Measurements from ENCODE around the gene FKBP4. TPM values are rescaled to one million over a fixed set of nuclear protein-coding genes. Genes with fewer than 3 reads are reported as not detected.

Gene FKBP4
- total RNA-seq, 4 donors from 2014 or later, result 28.7 to 53.3 (median 36.7) TPM

DNA sequence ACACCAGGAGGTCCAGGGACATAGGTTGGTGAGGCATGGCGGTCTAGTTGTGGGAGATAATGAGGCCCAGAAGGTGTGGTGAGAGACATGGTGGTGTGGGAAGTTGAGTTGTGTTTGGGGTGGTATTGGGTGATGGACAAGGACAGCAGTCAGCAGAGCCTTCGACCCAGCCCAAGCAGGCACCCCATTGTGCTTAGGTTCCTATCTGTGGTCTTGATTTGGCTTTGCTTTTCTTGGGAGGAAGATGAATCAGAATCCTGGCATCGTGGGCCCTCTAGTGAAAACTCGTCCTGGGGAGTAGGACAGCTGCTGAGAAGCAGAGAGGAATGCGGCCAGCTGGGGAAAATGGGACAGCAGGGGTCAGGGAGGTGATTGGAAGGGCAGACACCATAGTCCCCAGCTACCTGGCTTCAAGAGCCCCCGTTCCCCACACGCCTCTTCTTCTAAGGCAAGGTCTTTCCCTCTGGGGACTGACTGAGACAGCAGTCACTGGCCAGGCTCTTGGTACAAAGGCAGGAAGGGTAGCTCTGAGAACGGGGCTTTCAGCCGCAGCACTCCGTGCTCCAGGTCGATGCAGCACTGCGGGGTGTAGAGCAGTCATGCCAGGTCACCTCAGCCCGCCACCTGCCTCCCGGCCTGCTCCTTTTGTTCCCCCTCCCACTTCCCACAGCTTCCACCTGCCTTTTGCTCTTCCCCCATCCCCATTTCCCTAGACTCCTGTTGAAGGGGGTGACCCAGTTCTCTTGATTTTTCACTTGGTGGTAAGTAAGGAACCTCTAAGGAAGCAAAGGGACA, 32.1 kb downstream of the FKBP4 start:
- intact Hi-C loops (cut with DNase I), result no loop called here
- 90% methylated on average over 14 of the region's 14 CpGs for WGBS
- no peak for TF ChIP-seq POLR2A (IDR thresholded peaks at IDR 0.05; ENCODE audit: low read depth)
- no peak for TF ChIP-seq EP300 (IDR thresholded peaks at IDR 0.05)
- TF ChIP-seq POLR2AphosphoS5 (IDR thresholded peaks at IDR 0.05), result no peak
- TF ChIP-seq, protein P1, sequence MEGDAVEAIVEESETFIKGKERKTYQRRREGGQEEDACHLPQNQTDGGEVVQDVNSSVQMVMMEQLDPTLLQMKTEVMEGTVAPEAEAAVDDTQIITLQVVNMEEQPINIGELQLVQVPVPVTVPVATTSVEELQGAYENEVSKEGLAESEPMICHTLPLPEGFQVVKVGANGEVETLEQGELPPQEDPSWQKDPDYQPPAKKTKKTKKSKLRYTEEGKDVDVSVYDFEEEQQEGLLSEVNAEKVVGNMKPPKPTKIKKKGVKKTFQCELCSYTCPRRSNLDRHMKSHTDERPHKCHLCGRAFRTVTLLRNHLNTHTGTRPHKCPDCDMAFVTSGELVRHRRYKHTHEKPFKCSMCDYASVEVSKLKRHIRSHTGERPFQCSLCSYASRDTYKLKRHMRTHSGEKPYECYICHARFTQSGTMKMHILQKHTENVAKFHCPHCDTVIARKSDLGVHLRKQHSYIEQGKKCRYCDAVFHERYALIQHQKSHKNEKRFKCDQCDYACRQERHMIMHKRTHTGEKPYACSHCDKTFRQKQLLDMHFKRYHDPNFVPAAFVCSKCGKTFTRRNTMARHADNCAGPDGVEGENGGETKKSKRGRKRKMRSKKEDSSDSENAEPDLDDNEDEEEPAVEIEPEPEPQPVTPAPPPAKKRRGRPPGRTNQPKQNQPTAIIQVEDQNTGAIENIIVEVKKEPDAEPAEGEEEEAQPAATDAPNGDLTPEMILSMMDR (IDR thresholded peaks at IDR 0.05), result no peak
- Histone ChIP-seq H3K4me3 (no peak overlapping the region), H3K4me1 (no peaks in the 10 kb centered on the region), H3K36me3 (peaks cover 45 to 92% (median 87%) of the 10 kb centered on the region in 4 donors), H3K9me3 (no peaks in the 10 kb centered on the region), H3K27ac (replicated peaks in 1 of 4) (no peak overlapping the region), H3K27me3 (no peaks in the 10 kb centered on the region)
- no peak for DNase-seq (ENCODE audit: extremely low spot score)

DNA sequence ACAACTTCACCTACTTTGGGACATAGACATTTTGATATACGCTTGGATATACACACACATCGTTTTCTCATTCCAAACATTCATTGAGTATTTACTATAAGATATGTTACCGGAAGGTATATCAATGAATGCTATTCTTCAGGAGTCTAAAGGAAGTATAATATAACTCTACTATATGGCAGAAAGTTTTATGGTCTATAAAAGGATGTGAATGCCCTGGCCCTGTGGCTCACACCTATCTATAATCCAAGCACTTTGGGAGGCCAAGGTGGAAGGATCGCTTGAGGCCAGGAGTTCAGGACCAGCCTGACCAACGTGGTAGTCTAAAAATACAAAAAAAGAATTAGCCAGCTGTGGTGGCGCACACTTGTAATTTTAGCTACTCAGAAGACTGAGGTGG, 34.5 kb downstream of the FKBP4 start:
- 96% methylated on average over 6 of the region's 6 CpGs for WGBS
- TF ChIP-seq EP300 (IDR thresholded peaks at IDR 0.05), result no peak
- TF ChIP-seq, protein P1 (IDR thresholded peaks at IDR 0.05), result no peak
- no peak for TF ChIP-seq POLR2AphosphoS5 (IDR thresholded peaks at IDR 0.05)
- TF ChIP-seq POLR2A (IDR thresholded peaks at IDR 0.05; ENCODE audit: low read depth), result no peak
- peaks cover 0 to 7% (median 4%) of the 10 kb centered on the region in 4 donors for H3K4me1 ChIP-seq
- H3K27ac ChIP-seq (replicated peaks in 1 of 4), result no peak overlapping the region
- no peak overlapping the region for H3K4me3 ChIP-seq
- no peaks in the 10 kb centered on the region for H3K9me3 ChIP-seq
- peaks cover 0 to 7% (median 0%) of the 10 kb centered on the region in 4 donors for H3K27me3 ChIP-seq
- intact Hi-C loops (cut with DNase I), result no loop called here
- DNase-seq (ENCODE audit: extremely low spot score), result no peak
- peaks cover 23 to 69% (median 65%) of the 10 kb centered on the region in 4 donors for H3K36me3 ChIP-seq

DNA sequence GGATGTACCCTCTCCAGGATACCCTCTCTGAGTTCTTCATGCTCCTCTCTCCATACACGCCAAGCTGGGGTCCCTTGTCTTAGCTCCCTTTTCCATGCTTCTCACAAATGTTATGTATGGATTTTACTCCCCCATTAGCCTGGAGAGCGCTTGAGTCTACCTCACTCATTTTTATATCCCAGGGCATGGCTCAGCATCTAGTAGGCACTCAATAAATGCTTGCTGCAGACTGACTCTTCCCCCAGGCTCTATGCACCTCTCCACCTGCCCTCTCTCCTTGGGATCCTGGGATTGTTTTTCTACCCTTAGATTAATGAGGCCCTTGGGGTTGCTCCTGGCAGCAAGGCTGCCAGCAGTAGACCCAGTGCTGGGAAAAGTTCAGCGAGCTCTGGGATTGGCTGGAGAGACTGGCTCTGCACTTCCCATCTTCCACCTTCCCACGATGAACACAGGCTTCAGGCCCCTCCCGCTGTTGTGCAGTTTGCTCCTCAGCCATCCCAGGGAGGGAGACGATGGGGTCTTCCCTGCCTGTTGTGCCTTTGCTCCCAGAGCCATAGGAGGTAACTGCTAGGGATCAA, 37.9 kb downstream of the FKBP4 start:
- no peak overlapping the region for H3K4me3 ChIP-seq
- peaks cover 0 to 24% (median 0%) of the 10 kb centered on the region in 4 donors for H3K27me3 ChIP-seq
- no peak overlapping the region for H3K27ac ChIP-seq (replicated peaks in 1 of 4)
- 72% methylated on average over 5 of the region's 6 CpGs for WGBS
- H3K4me1 ChIP-seq, result peaks cover 5 to 24% (median 17%) of the 10 kb centered on the region in 4 donors
- H3K36me3 ChIP-seq, result peaks cover 4 to 35% (median 32%) of the 10 kb centered on the region in 4 donors
- TF ChIP-seq, protein P1 (IDR thresholded peaks at IDR 0.05), result no peak
- no peak for TF ChIP-seq EP300 (IDR thresholded peaks at IDR 0.05)
- no peak for TF ChIP-seq POLR2A (IDR thresholded peaks at IDR 0.05; ENCODE audit: low read depth)
- no peak for TF ChIP-seq POLR2AphosphoS5 (IDR thresholded peaks at IDR 0.05)
- H3K9me3 ChIP-seq, result no peaks in the 10 kb centered on the region
- DNase-seq (ENCODE audit: extremely low spot score), result no peak
- intact Hi-C loops (cut with DNase I), result no loop called here

DNA sequence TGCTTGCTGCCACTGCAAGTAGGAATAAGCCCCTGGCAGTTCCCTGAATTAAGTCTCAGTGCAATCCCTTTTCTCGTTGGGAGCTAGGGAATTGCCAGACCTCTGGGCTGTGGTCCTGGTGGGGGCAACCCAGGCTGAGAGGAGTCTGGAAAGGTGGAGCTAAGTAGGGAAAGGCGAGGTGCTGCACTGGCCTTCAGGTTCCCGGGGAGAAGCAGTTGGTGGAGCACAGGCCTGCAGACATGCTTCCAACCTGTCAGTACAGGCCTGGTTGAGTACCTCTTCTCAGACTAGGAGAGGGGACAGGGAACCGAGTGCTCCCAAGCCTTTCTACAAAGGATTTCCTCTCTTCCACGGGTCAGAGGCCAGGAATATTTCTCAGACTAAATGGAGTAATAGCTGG, 38.6 kb downstream of the FKBP4 start:
- peaks cover 0 to 32% (median 25%) of the 10 kb centered on the region in 4 donors for H3K36me3 ChIP-seq
- H3K27me3 ChIP-seq, result peaks cover 0 to 24% (median 0%) of the 10 kb centered on the region in 4 donors
- H3K4me1 ChIP-seq, result peaks cover 5 to 24% (median 17%) of the 10 kb centered on the region in 4 donors
- H3K4me3 ChIP-seq, result peak overlapping the region in 2 of 4 donors; percentile 38 to 40
- DNase-seq (ENCODE audit: extremely low spot score), result no peak
- H3K27ac ChIP-seq (replicated peaks in 1 of 4), result peak overlapping the region in 1 of 4 donors; percentile 14
- intact Hi-C loops (cut with DNase I), result no loop called here
- H3K9me3 ChIP-seq, result no peaks in the 10 kb centered on the region
- TF ChIP-seq, protein P1 (IDR thresholded peaks at IDR 0.05), result no peak
- TF ChIP-seq EP300 (IDR thresholded peaks at IDR 0.05) (no peak), POLR2AphosphoS5 (IDR thresholded peaks at IDR 0.05) (no peak), POLR2A (IDR thresholded peaks at IDR 0.05; ENCODE audit: low read depth) (no peak)
- WGBS, result 54% methylated on average over 4 of the region's 5 CpGs
